Right atrium auricular region (tissue), 2 donors: ENCODE results near the gene PHKG2. TPM values are rescaled to one million over a fixed set of nuclear protein-coding genes. Genes with fewer than 3 reads are reported as not detected.

Experiments used
- DNase-seq: peaks from one replicate; pipeline ENCODE4 v3.0.0-alpha.2; 2019; ENCODE audit warnings: low spot score
- H3K27ac ChIP-seq, 2 donors: fragments of 200-600 bp; sonication (generic); 1 replicate in 1 of 2; 2 replicates in 1 of 2; pipeline ENCODE4 v1.5.1; 2016 to 2019
- H3K27me3 ChIP-seq, 2 donors: fragments of 200-600 bp; sonication (generic); one replicate each; pipeline versions ENCODE4 v1.5.1 to v1.6.0; 2017 to 2019
- H3K36me3 ChIP-seq: fragments of 200-600 bp; sonication (generic); one replicate; pipeline ENCODE4 v1.5.1; 2016
- H3K4me1 ChIP-seq, 2 donors: fragments of 200-600 bp; sonication (generic); one replicate each; pipeline versions ENCODE4 v1.5.1 to v1.6.0; 2017 to 2019
- H3K4me3 ChIP-seq, 2 donors: fragments of 200-600 bp; sonication (generic); 1 replicate in 1 of 2; 2 replicates in 1 of 2; pipeline ENCODE4 v1.5.1; 2017 to 2019; ENCODE audit warnings: mild to moderate bottlenecking in 1 of 2, moderate library complexity in 1 of 2
- H3K9me3 ChIP-seq, 2 donors: fragments of 200-600 bp; sonication (generic); one replicate each; pipeline ENCODE4 v1.5.1; 2019
- CTCF ChIP-seq, 2 donors: fragments of 200-600 bp; sonication (generic); IDR thresholded peaks; one replicate each; pipeline ENCODE4 v1.5.1; 2019; ENCODE audit warnings: antibody characterized with exemption in 2 of 2
- total RNA-seq, 2 donors: library from RNA; depleted of rRNA; stranded (reverse); fragments of >200 nt; gene quantifications; one replicate each; pipeline ENCODE4 v1.1.0, GENCODE V29; 2016

The PHKG2 gene
- total RNA-seq, 2 donors from 2014 or later: 16.0 to 22.1 TPM

- no peak for TF ChIP-seq CTCF (IDR thresholded peaks at IDR 0.05)
- no peak for DNase-seq
- Histone ChIP-seq H3K27ac (no peak overlapping the region), H3K4me1 (peaks cover 0 to 27% of the 10 kb centered on the region in 2 donors), H3K36me3 (peaks cover 74% of the 10 kb centered on the region), H3K4me3 (no peak overlapping the region), H3K27me3 (no peaks in the 10 kb centered on the region), H3K9me3 (no peaks in the 10 kb centered on the region)
Measured at GRCh38 chr16:30771726-30772125, 23.5 kb downstream of the PHKG2 start.

- H3K4me3 ChIP-seq: no peak overlapping the region
- no peak for TF ChIP-seq CTCF (IDR thresholded peaks at IDR 0.05)
- no peak for DNase-seq
- no peaks in the 10 kb centered on the region for H3K27me3 ChIP-seq
- H3K27ac ChIP-seq: no peak overlapping the region
- H3K4me1 ChIP-seq: peaks cover 0 to 35% of the 10 kb centered on the region in 2 donors
- peaks cover 55% of the 10 kb centered on the region for H3K36me3 ChIP-seq
- no peaks in the 10 kb centered on the region for H3K9me3 ChIP-seq
Measured at GRCh38 chr16:30773826-30774225, 25.6 kb downstream of the PHKG2 start.

- peak overlapping the region; percentile 90 to 94 for H3K27ac ChIP-seq
- no peaks in the 10 kb centered on the region for H3K9me3 ChIP-seq
- DNase-seq: no peak
- H3K36me3 ChIP-seq: peaks cover 47% of the 10 kb centered on the region
- no peaks in the 10 kb centered on the region for H3K27me3 ChIP-seq
- H3K4me3 ChIP-seq: peak overlapping the region; percentile 74
- peaks cover 0 to 35% of the 10 kb centered on the region in 2 donors for H3K4me1 ChIP-seq
- TF ChIP-seq CTCF (IDR thresholded peaks at IDR 0.05): no peak
Measured at GRCh38 chr16:30774367-30775130, 26.3 kb downstream of the PHKG2 start.

GRCh38 chr16:30775131-30775391 lies 26.8 kb downstream of the PHKG2 start:
- Histone ChIP-seq H3K36me3 (peaks cover 42% of the 10 kb centered on the region), H3K9me3 (no peaks in the 10 kb centered on the region), H3K27ac (peak overlapping the region; percentile 90 to 94), H3K27me3 (no peaks in the 10 kb centered on the region), H3K4me3 (peak overlapping the region; percentile 74), H3K4me1 (peaks cover 0 to 35% of the 10 kb centered on the region in 2 donors)
- DNase-seq: no peak
- no peak for TF ChIP-seq CTCF (IDR thresholded peaks at IDR 0.05)

GRCh38 chr16:30775392-30776188 lies 27.4 kb downstream of the PHKG2 start:
- peaks cover 37% of the 10 kb centered on the region for H3K36me3 ChIP-seq
- H3K27me3 ChIP-seq: no peaks in the 10 kb centered on the region
- no peaks in the 10 kb centered on the region for H3K9me3 ChIP-seq
- H3K4me1 ChIP-seq: peaks cover 0 to 35% of the 10 kb centered on the region in 2 donors
- peak overlapping the region; percentile 74 for H3K4me3 ChIP-seq
- DNase-seq: peak; percentile 83
- H3K27ac ChIP-seq: peak overlapping the region; percentile 90 to 94
- TF ChIP-seq CTCF (IDR thresholded peaks at IDR 0.05): no peak
